GM20431 (cell line): ENCODE data around the gene SPATA7.

ENCODE experiments used
- in situ Hi-C: fragments of 300-500 bp; cut with MseI, MboI; formaldehyde crosslinking; loops from one replicate; pipeline ENCODE4 v1.15.0; 2020; ENCODE audit warnings: low sequenced_read_pairs; ENCODE audit not compliant: unreplicated experiment

SPATA7 gene

DNA sequence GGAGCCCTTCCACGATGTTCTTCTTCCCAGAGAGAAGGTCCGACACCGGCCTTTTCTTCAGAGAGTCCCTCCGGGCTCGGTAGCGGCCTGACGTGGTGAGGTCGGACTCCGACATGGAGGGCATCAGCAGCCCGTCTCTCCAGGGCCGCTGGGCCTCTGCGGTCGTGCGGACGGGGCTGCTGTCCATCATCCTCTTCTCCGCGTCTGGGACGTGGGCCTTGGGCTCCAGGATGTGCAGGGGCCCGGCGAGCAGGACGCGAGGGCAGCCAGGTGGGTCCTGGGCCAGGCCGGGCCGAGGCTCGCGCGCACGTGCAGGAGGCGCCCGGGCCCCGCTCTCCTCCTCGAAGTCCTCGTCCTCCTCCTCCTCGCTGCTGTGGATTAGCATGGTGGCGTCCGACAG, 93.5 kb downstream of the SPATA7 start:
- in situ Hi-C loops = no loop called here

- in situ Hi-C loops = no loop called here
Measured at GRCh38 chr14:88479574-88479987, 94.1 kb downstream of the SPATA7 start.

DNA sequence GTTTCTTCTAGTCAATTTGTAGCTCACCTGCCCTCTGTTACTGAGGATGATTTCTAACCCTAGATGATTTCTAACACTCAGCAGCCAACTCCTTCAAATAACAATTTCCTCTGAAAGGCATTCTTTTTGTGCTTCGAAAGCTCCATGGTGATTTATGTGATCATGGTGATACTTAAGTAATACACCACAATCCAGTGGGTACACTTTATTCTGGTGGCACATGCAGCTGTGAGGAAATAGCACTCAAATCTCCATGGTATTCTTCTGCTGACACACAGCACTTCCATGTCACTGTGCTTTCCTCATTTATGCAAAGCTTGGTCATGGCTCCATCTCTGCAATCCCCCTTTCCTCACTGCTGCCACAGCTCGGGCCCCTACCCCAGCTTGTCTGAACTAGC, 95.6 kb downstream of the SPATA7 start:
- in situ Hi-C loops = no loop called here

DNA sequence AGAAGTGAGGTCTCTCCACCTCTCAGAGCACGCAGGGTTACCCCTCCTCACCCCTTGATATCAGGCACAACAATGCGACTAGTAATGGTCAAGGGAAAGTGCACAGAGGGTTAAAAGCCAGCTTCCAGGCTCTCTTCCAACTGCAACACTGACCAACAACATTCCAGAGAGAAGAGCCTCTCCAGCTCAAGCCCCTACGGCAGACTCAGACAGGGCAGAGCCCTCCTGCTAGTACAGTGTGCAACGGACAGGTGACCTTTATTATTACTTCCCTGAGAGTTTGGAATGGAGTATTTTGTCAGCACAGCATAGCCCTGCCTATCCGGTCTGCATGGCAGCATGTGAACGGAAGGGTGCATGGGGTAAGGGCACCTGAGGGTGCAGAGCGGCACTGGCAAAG, 96.3 kb downstream of the SPATA7 start:
- in situ Hi-C loops = no loop called here

DNA sequence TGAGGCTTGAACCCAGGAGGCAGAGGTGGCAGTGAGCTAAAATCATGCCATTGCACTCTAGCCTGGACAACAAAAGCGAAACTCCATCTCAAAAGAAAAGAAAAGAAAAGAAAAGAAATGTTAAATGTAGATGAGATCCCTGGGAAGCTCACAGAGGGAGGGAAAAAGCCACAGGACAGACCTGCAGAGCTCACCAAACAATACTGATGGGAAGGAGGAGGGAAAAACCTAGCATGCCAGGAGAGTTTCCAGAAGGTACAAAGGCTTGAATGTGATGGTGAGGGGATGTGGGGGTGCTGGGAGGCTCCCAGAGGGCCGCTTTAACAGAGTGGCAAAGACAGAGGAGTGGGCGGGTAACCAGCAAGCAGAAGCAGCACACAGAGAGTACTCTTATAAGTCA, 97.1 kb downstream of the SPATA7 start:
- in situ Hi-C loops = no loop called here
